WTC11 (cell line): ENCODE results near the gene DYNC1I2. TPM values are rescaled to one million over a fixed set of nuclear protein-coding genes. Genes with fewer than 3 reads are reported as not detected.

ENCODE experiments used
- ATAC-seq: fragments of 200-7000 bp; cut with Tn5 transposase; 2 replicates; pipeline ENCODE4 v1.10.0; 2021; ENCODE audit warnings: mild to moderate bottlenecking, moderate library complexity
- CTCF ChIA-PET: fragments of 300-600 bp; sonication (Branson Sonifier 250); formaldehyde crosslinking; loops from one replicate; lab custom pipeline; 2021; ENCODE audit warnings: antibody characterized with exemption; lab: Charles Lee
- POLR2A ChIA-PET: fragments of 350-600 bp; sonication (Branson Sonifier 250); formaldehyde crosslinking; loops from one replicate; lab custom pipeline; 2021; ENCODE audit warnings: antibody characterized with exemption; lab: Charles Lee
- DNase-seq: peaks from one replicate; pipeline ENCODE4 v3.0.0; 2021; ENCODE audit warnings: low spot score
- H3K27ac Mint-ChIP-seq: 2 replicates; pipeline ENCODE4 v1.8.0; 2021; ENCODE audit warnings: mixed read lengths
- H3K27me3 Mint-ChIP-seq: 2 replicates; pipeline ENCODE4 v1.8.0; 2021; ENCODE audit warnings: low read depth, mild to moderate bottlenecking, moderate library complexity, mixed read lengths
- H3K36me3 Mint-ChIP-seq: 2 replicates; pipeline ENCODE4 v1.8.0; 2021; ENCODE audit warnings: mixed read lengths
- H3K4me1 Mint-ChIP-seq: 2 replicates; pipeline ENCODE4 v1.8.0; 2022; ENCODE audit warnings: mixed read lengths
- H3K4me3 Mint-ChIP-seq: 2 replicates; pipeline ENCODE4 v1.8.0; 2021; ENCODE audit warnings: mild to moderate bottlenecking, moderate library complexity, mixed read lengths
- H3K9me3 Mint-ChIP-seq: 2 replicates; pipeline ENCODE4 v1.8.0; 2021; ENCODE audit warnings: mixed read lengths
- ATF3 ChIP-seq: sonication (generic); formaldehyde crosslinking; conservative IDR thresholded peaks from 2 replicates; pipeline ENCODE4 v1.8.1; 2022; ENCODE audit warnings: mild to moderate bottlenecking, missing genetic modification reagents
- CDX4 ChIP-seq: fragments of 250-450 bp; sonication (Bioruptor Pico); IDR thresholded peaks from 2 replicates; pipeline ENCODE4 v1.9.0; 2021; ENCODE audit warnings: moderate library complexity, mild to moderate bottlenecking, inconsistent platforms, borderline replicate concordance
- CREB1 ChIP-seq: sonication (generic); formaldehyde crosslinking; IDR thresholded peaks from 2 replicates; pipeline ENCODE4 v1.8.0; 2023; ENCODE audit warnings: mild to moderate bottlenecking, missing genetic modification reagents
- CTCF ChIP-seq: fragments of 200-600 bp; IDR thresholded peaks from 2 replicates; pipeline ENCODE4 v1.8.0; 2022; ENCODE audit warnings: antibody characterized with exemption
- FOXJ3 ChIP-seq: sonication (generic); formaldehyde crosslinking; IDR thresholded peaks from 2 replicates; pipeline ENCODE4 v1.9.0; 2021; ENCODE audit warnings: missing genetic modification reagents, mild to moderate bottlenecking, borderline replicate concordance
- FOXK1 ChIP-seq: sonication (generic); formaldehyde crosslinking; IDR thresholded peaks from 2 replicates; pipeline ENCODE4 v1.8.0; 2022; ENCODE audit warnings: mild to moderate bottlenecking, moderate library complexity, missing genetic modification reagents
- HMGA2 ChIP-seq: fragments of 250-450 bp; sonication (Bioruptor Pico); IDR thresholded peaks from 2 replicates; pipeline ENCODE4 v1.4.0; 2021; ENCODE audit warnings: mild to moderate bottlenecking, moderate library complexity
- IRF2 ChIP-seq: sonication (generic); formaldehyde crosslinking; IDR thresholded peaks from 2 replicates; pipeline ENCODE4 v1.8.0; 2022; ENCODE audit warnings: low read depth, missing genetic modification reagents, borderline replicate concordance
- KAT7 ChIP-seq: sonication (generic); formaldehyde crosslinking; IDR thresholded peaks from 2 replicates; pipeline ENCODE4 v1.8.1; 2023; ENCODE audit warnings: missing genetic modification reagents, mild to moderate bottlenecking, borderline replicate concordance
- MLX ChIP-seq: sonication (generic); formaldehyde crosslinking; IDR thresholded peaks from 2 replicates; pipeline ENCODE4 v1.8.1; 2023; ENCODE audit warnings: mild to moderate bottlenecking, missing genetic modification reagents, moderate library complexity
- MXD4 ChIP-seq: fragments of 250-450 bp; sonication (Bioruptor Pico); IDR thresholded peaks from 2 replicates; pipeline ENCODE4 v1.8.0; 2021; ENCODE audit warnings: mild to moderate bottlenecking, moderate library complexity, borderline replicate concordance
- NFE2L1 ChIP-seq: sonication (generic); formaldehyde crosslinking; IDR thresholded peaks from 2 replicates; pipeline ENCODE4 v1.8.1; 2023; ENCODE audit warnings: missing genetic modification reagents
- NFYB ChIP-seq: sonication (generic); formaldehyde crosslinking; conservative IDR thresholded peaks from 2 replicates; pipeline ENCODE4 v1.8.0; 2022; ENCODE audit warnings: low read depth, missing genetic modification reagents
- PRDM15 ChIP-seq: sonication (generic); formaldehyde crosslinking; IDR thresholded peaks from 2 replicates; pipeline ENCODE4 v1.8.0; 2022; ENCODE audit warnings: missing genetic modification reagents
- RELA ChIP-seq: sonication (generic); formaldehyde crosslinking; IDR thresholded peaks from 2 replicates; pipeline ENCODE4 v1.8.1; 2022; ENCODE audit warnings: missing genetic modification reagents, mild to moderate bottlenecking, borderline replicate concordance
- ZMAT4 ChIP-seq: fragments of 250-450 bp; sonication (Bioruptor Pico); IDR thresholded peaks from 2 replicates; pipeline ENCODE4 v1.9.0; 2021; ENCODE audit warnings: mild to moderate bottlenecking
- ZNF219 ChIP-seq: sonication (generic); formaldehyde crosslinking; IDR thresholded peaks from 2 replicates; pipeline ENCODE4 v1.8.0; 2023; ENCODE audit warnings: missing genetic modification reagents, mild to moderate bottlenecking, borderline replicate concordance
- ZNF232 ChIP-seq: sonication (generic); formaldehyde crosslinking; IDR thresholded peaks from 2 replicates; pipeline ENCODE4 v1.8.0; 2022; ENCODE audit warnings: mild to moderate bottlenecking, missing genetic modification reagents
- ZNF423 ChIP-seq: fragments of 250-450 bp; sonication (Bioruptor Pico); IDR thresholded peaks from 2 replicates; pipeline ENCODE4 v2.1.2; 2022; ENCODE audit warnings: mild to moderate bottlenecking, moderate library complexity
- ZNF425 ChIP-seq: fragments of 250-450 bp; sonication (Bioruptor Pico); conservative IDR thresholded peaks from 2 replicates; pipeline ENCODE4 v1.9.0; 2021; ENCODE audit warnings: mild to moderate bottlenecking
- total RNA-seq: library from RNA; stranded (reverse); gene quantifications from 3 replicates; pipeline ENCODE4 v1.2.3, GENCODE V29; 2021

The DYNC1I2 gene
- total RNA-seq, 1 experiment from 2014 or later = 73.7 TPM

GRCh38 chr2:171673905-171674304 lies 13.4 kb upstream of the DYNC1I2 start:
- CTCF ChIA-PET = no interaction called here
- H3K27me3 Mint-ChIP-seq = no peaks in the 10 kb centered on the region
- H3K4me3 Mint-ChIP-seq = no peak overlapping the region
- H3K27ac Mint-ChIP-seq = no peak overlapping the region
- POLR2A ChIA-PET = no interaction called here
- TF ChIP-seq ZNF219 (CRISPR knock-in tag) (no peak), CTCF (no peak), NFE2L1 (CRISPR knock-in tag) (no peak), ZMAT4 (no peak), NFYB (no peak), PRDM15 (no peak), HMGA2 (CRISPR knock-in tag) (no peak), MXD4 (CRISPR knock-in tag) (no peak), CREB1 (CRISPR knock-in tag) (no peak)
- ATAC-seq (no peak), DNase-seq (no peak)
- H3K9me3 Mint-ChIP-seq = no peaks in the 10 kb centered on the region
- no peaks in the 10 kb centered on the region for H3K36me3 Mint-ChIP-seq
- H3K4me1 Mint-ChIP-seq = peaks cover under 1% of the 10 kb centered on the region; the same call in 1 of the 2 replicates

- Mint-ChIP-seq H3K4me1 (no peaks in the 10 kb centered on the region), H3K36me3 (no peaks in the 10 kb centered on the region), H3K9me3 (no peaks in the 10 kb centered on the region)
- ATAC-seq = peak; percentile 36; the same call in 1 of the 2 replicates
- POLR2A ChIA-PET = no interaction called here
- no peak for TF ChIP-seq FOXK1 (CRISPR knock-in tag)
- no peak for TF ChIP-seq IRF2 (CRISPR knock-in tag)
- no peak for TF ChIP-seq FOXJ3
- TF ChIP-seq RELA (CRISPR knock-in tag) = no peak
- TF ChIP-seq ZNF232 (CRISPR knock-in tag) = no peak
- TF ChIP-seq MLX (CRISPR knock-in tag) = no peak
- TF ChIP-seq, all 79 proteins: peak for 0
- DNase-seq = no peak
- Mint-ChIP-seq H3K4me3 (no peak overlapping the region), H3K27me3 (no peaks in the 10 kb centered on the region), H3K27ac (no peak overlapping the region)
- CTCF ChIA-PET = no interaction called here
These were observed 11.4 kb upstream of the DYNC1I2 start for GRCh38 chr2:171675810-171676345.

- no peak for ATAC-seq
- Mint-ChIP-seq H3K27ac (no peak overlapping the region), H3K9me3 (no peaks in the 10 kb centered on the region), H3K4me1 (no peaks in the 10 kb centered on the region), H3K4me3 (no peak overlapping the region), H3K36me3 (no peaks in the 10 kb centered on the region), H3K27me3 (no peaks in the 10 kb centered on the region)
- DNase-seq = no peak
- ChIA-PET CTCF (no interaction called here), POLR2A (no interaction called here)
- no peak for TF ChIP-seq MLX (CRISPR knock-in tag)
- no peak for TF ChIP-seq ATF3
- TF ChIP-seq KAT7 (CRISPR knock-in tag) = no peak
- no peak for TF ChIP-seq ZNF423
- TF ChIP-seq CDX4 (CRISPR knock-in tag) = no peak
- TF ChIP-seq HMGA2 (CRISPR knock-in tag) = no peak
- no peak for TF ChIP-seq ZNF425 (CRISPR knock-in tag)
- no peak for TF ChIP-seq NFE2L1 (CRISPR knock-in tag)
- TF ChIP-seq, all 79 proteins: peak for 0
These were observed 8.7 kb upstream of the DYNC1I2 start for GRCh38 chr2:171678619-171679018.
